CD4-positive, alpha-beta T cell (primary cell): Measurements from ENCODE around the gene PITPNB. TPM values are rescaled to one million over a fixed set of nuclear protein-coding genes. Genes with fewer than 3 reads are reported as not detected.

Experiments used
- ATAC-seq: fragments of 200-7000 bp; cut with Tn5 transposase; one replicate; pipeline ENCODE4 v1.10.0; 2022; ENCODE audit warnings: mild to moderate bottlenecking; ENCODE audit not compliant: poor library complexity
- CTCF ChIA-PET: fragments of 350-600 bp; sonication (Branson Sonifier 250); formaldehyde crosslinking; loops from one replicate; lab custom pipeline; 2021; ENCODE audit warnings: antibody characterized with exemption, inconsistent platforms; lab: Charles Lee
- POLR2A ChIA-PET: fragments of 350-600 bp; sonication (Branson Sonifier 250); formaldehyde crosslinking; loops from one replicate; lab custom pipeline; 2021; ENCODE audit warnings: antibody characterized with exemption, inconsistent platforms; lab: Charles Lee
- DNase-seq, 14 experiments: peaks; one replicate each; pipeline ENCODE4 v3.0.0-alpha.2; 2013 to 2020; ENCODE audit warnings: mixed read lengths in 2 of 14
- H3K27ac ChIP-seq, 2 donors: one replicate each; pipeline versions ENCODE4 v1.5.1 to v1.7.0; 2013; ENCODE audit warnings: low read length in 2 of 2, low read depth in 1 of 2, mild to moderate bottlenecking in 1 of 2
- H3K27me3 ChIP-seq, 2 experiments: 1 replicate in 1 of 2; 2 replicates in 1 of 2; pipeline versions ENCODE4 v1.6.1 to v1.7.0; 2013; ENCODE audit warnings: low read length in 2 of 2, control low read depth in 1 of 2, mild to moderate bottlenecking in 1 of 2, moderate library complexity in 1 of 2; ENCODE audit not compliant: insufficient read depth in 2 of 2, control insufficient read depth in 1 of 2
- H3K36me3 ChIP-seq: one replicate; pipeline ENCODE4 v1.6.1; 2013; ENCODE audit warnings: low read length, control low read depth; ENCODE audit not compliant: insufficient read depth
- H3K4me1 ChIP-seq: one replicate; pipeline ENCODE4 v1.6.1; 2013; ENCODE audit warnings: low read length, control low read depth; ENCODE audit not compliant: insufficient read depth
- H3K4me3 ChIP-seq: one replicate; pipeline ENCODE4 v1.5.1; 2013; ENCODE audit warnings: mild to moderate bottlenecking, low read length, moderate library complexity
- H3K9me3 ChIP-seq, 2 experiments: 1 replicate in 1 of 2; 2 replicates in 1 of 2; pipeline versions ENCODE4 v1.6.1 to v1.7.0; 2013; ENCODE audit warnings: low read length in 2 of 2, mild to moderate bottlenecking in 2 of 2, control low read depth in 1 of 2, moderate library complexity in 1 of 2; ENCODE audit not compliant: control insufficient read depth in 1 of 2, insufficient read depth in 1 of 2
- H3K27ac Mint-ChIP-seq: one replicate; pipeline ENCODE4 v1.8.0; 2020; ENCODE audit warnings: mixed read lengths
- H3K27me3 Mint-ChIP-seq: one replicate; pipeline ENCODE4 v1.8.0; 2021; ENCODE audit warnings: mixed read lengths
- H3K36me3 Mint-ChIP-seq: one replicate; pipeline ENCODE4 v1.8.0; 2021; ENCODE audit warnings: low read depth, mixed read lengths
- H3K4me1 Mint-ChIP-seq: one replicate; pipeline ENCODE4 v1.8.0; 2021; ENCODE audit warnings: low read depth, mixed read lengths
- H3K4me3 Mint-ChIP-seq: one replicate; pipeline ENCODE4 v1.8.0; 2020; ENCODE audit warnings: mild to moderate bottlenecking, mixed read lengths
- H3K9me3 Mint-ChIP-seq: one replicate; pipeline ENCODE4 v1.8.0; 2020; ENCODE audit warnings: mixed read lengths
- intact Hi-C, 2 experiments: fragments of 100-400 bp; cut with DNase I in 1 of 2; cut with micrococcal nuclease in 1 of 2; formaldehyde crosslinking; loops; one replicate each; pipeline versions ENCODE4 v1.15.1 to v1.9.0; 2023 to 2025; cut with DNase I, micrococcal nuclease
- total RNA-seq, 174 experiments: library from RNA in 2 of 174; stranded (reverse) in 2 of 174; gene quantifications; one replicate each; pipeline ENCODE4 v1.2.3 and lab custom pipeline; 2021 to 2026
- TF ChIP-seq, protein P1 (sequence below): fragments of 200-600 bp; IDR thresholded peaks from one replicate; pipeline ENCODE4 v1.8.0; 2022; ENCODE audit warnings: antibody characterized with exemption, mild to moderate bottlenecking

Gene PITPNB
- total RNA-seq, 2 experiments from 2014 or later = 37.6 to 38.7 TPM

DNA sequence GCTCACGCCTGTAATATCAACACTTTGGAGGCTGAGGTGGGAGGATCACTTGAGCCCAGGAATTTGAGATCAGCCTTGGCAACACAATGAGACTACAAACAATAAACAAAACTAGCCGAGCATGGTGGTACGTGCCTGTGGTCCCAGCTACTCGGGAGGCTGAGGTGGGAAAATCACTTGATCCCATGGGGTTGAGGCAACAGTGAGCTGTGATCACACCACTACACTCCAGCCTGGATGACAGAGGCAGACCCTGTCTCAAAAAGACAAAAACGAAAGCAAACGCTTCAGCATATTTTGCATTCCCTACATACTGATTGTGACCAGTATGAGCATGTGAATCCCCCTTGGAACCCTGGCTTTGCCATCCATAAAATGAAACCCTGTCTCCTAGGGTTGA, 83.6 kb downstream of the PITPNB start:
- Histone ChIP-seq H3K4me1 (no peaks in the 10 kb centered on the region), H3K36me3 (no peaks in the 10 kb centered on the region), H3K9me3 (peaks cover 0 to 4% of the 10 kb centered on the region in 2 experiments), H3K27ac (no peak overlapping the region), H3K27me3 (no peaks in the 10 kb centered on the region), H3K4me3 (no peak overlapping the region)
- ATAC-seq = no peak
- Mint-ChIP-seq H3K4me3 (no peak overlapping the region), H3K27me3 (no peaks in the 10 kb centered on the region), H3K4me1 (peaks cover 14% of the 10 kb centered on the region), H3K9me3 (peaks cover 7% of the 10 kb centered on the region), H3K36me3 (peaks cover 13% of the 10 kb centered on the region), H3K27ac (no peak overlapping the region)
- no peak for DNase-seq
- TF ChIP-seq, protein P1, sequence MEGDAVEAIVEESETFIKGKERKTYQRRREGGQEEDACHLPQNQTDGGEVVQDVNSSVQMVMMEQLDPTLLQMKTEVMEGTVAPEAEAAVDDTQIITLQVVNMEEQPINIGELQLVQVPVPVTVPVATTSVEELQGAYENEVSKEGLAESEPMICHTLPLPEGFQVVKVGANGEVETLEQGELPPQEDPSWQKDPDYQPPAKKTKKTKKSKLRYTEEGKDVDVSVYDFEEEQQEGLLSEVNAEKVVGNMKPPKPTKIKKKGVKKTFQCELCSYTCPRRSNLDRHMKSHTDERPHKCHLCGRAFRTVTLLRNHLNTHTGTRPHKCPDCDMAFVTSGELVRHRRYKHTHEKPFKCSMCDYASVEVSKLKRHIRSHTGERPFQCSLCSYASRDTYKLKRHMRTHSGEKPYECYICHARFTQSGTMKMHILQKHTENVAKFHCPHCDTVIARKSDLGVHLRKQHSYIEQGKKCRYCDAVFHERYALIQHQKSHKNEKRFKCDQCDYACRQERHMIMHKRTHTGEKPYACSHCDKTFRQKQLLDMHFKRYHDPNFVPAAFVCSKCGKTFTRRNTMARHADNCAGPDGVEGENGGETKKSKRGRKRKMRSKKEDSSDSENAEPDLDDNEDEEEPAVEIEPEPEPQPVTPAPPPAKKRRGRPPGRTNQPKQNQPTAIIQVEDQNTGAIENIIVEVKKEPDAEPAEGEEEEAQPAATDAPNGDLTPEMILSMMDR = no peak
- CTCF ChIA-PET = interaction anchor here (0.5 kb wide), 1 partner anchor 1752 kb away, joined by 3 read pairs; no protein-coding TSS in a partner anchor
- POLR2A ChIA-PET = no interaction called here
- intact Hi-C loops = no loop called here

- no peak for DNase-seq
- intact Hi-C loops = no loop called here
- Mint-ChIP-seq H3K4me3 (no peak overlapping the region), H3K36me3 (peaks cover 7% of the 10 kb centered on the region), H3K27me3 (no peaks in the 10 kb centered on the region), H3K4me1 (peaks cover 14% of the 10 kb centered on the region), H3K9me3 (peaks cover 7% of the 10 kb centered on the region), H3K27ac (no peak overlapping the region)
- ChIA-PET CTCF (interaction anchor here (0.5 kb wide), 1 partner anchor 1753 kb away, joined by 3 read pairs; no protein-coding TSS in a partner anchor), POLR2A (no interaction called here)
- TF ChIP-seq, protein P1 = no peak
- no peak overlapping the region for H3K27ac ChIP-seq
- no peaks in the 10 kb centered on the region for H3K4me1 ChIP-seq
- ATAC-seq = no peak
- no peak overlapping the region for H3K4me3 ChIP-seq
- H3K36me3 ChIP-seq = no peaks in the 10 kb centered on the region
- H3K27me3 ChIP-seq = no peaks in the 10 kb centered on the region
- H3K9me3 ChIP-seq = peaks cover 0 to 4% of the 10 kb centered on the region in 2 experiments
Measured at GRCh38 chr22:27834364-27835185, 84.5 kb downstream of the PITPNB start.

GRCh38 chr22:27833803-27834202, 85.3 kb downstream of the PITPNB start:
- TF ChIP-seq, protein P1 = no peak
- H3K36me3 ChIP-seq = no peaks in the 10 kb centered on the region
- no peaks in the 10 kb centered on the region for H3K27me3 Mint-ChIP-seq
- ATAC-seq (no peak), DNase-seq (no peak)
- H3K9me3 ChIP-seq = no peaks in the 10 kb centered on the region
- peaks cover 7% of the 10 kb centered on the region for H3K36me3 Mint-ChIP-seq
- H3K4me1 Mint-ChIP-seq = peaks cover 14% of the 10 kb centered on the region
- ChIA-PET POLR2A (no interaction called here), CTCF (no interaction called here)
- H3K27ac ChIP-seq = no peak overlapping the region
- intact Hi-C loops = no loop called here
- no peak overlapping the region for H3K4me3 Mint-ChIP-seq
- H3K4me3 ChIP-seq = no peak overlapping the region
- H3K4me1 ChIP-seq = no peaks in the 10 kb centered on the region
- no peak overlapping the region for H3K27ac Mint-ChIP-seq
- H3K27me3 ChIP-seq = no peaks in the 10 kb centered on the region
- H3K9me3 Mint-ChIP-seq = peaks cover 7% of the 10 kb centered on the region
